ENCODE measurements around the gene COL4A1. TPM values are rescaled to one million over a fixed set of nuclear protein-coding genes. Genes with fewer than 3 reads are reported as not detected.

COL4A1 gene
- total RNA-seq, 1 donor from 2014 or later, result 105 TPM

DNA sequence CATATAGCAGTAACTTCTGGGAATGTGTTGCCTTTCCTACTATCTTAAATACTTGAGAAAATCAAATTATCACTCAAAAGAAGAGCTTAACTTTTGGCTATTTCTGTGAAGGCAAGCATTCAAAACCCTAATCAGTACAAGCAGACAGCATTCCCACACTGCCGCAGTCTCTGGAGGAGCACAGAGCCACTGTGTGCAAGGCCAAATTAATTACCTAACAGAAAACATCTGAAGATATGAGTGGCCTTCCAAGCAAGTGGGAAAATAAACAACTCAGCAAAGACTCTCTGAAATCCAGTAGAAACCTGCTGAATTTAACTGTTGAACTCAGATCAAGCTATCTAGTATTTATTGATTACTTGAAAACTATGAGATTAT is 68.2 kb downstream of the COL4A1 start:
- Histone ChIP-seq H3K4me1 (no peaks in the 10 kb centered on the region), H3F3A (ENCODE audit: low read depth) (no peaks in the 10 kb centered on the region), H2AFZ (replicated peaks) (no peak overlapping the region), H3K27me3 (no peaks in the 10 kb centered on the region), H3K4me2 (no peak overlapping the region), H3K9ac (no peak overlapping the region), H3K27ac (no peak overlapping the region), H3K36me3 (no peaks in the 10 kb centered on the region), H3K9me3 (ENCODE audit: low read depth) (no peaks in the 10 kb centered on the region), H3K4me3 (no peak overlapping the region), H4K20me1 (ENCODE audit: low read depth) (no peaks in the 10 kb centered on the region), H3K79me2 (ENCODE audit: low read depth) (no peaks in the 10 kb centered on the region)
- H3K4me3 Mint-ChIP-seq, result no peak overlapping the region
- no peaks in the 10 kb centered on the region for H3K27me3 Mint-ChIP-seq (ENCODE audit: insufficient read depth, low read depth)
- TF ChIP-seq, protein P1, sequence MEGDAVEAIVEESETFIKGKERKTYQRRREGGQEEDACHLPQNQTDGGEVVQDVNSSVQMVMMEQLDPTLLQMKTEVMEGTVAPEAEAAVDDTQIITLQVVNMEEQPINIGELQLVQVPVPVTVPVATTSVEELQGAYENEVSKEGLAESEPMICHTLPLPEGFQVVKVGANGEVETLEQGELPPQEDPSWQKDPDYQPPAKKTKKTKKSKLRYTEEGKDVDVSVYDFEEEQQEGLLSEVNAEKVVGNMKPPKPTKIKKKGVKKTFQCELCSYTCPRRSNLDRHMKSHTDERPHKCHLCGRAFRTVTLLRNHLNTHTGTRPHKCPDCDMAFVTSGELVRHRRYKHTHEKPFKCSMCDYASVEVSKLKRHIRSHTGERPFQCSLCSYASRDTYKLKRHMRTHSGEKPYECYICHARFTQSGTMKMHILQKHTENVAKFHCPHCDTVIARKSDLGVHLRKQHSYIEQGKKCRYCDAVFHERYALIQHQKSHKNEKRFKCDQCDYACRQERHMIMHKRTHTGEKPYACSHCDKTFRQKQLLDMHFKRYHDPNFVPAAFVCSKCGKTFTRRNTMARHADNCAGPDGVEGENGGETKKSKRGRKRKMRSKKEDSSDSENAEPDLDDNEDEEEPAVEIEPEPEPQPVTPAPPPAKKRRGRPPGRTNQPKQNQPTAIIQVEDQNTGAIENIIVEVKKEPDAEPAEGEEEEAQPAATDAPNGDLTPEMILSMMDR (IDR thresholded peaks at IDR 0.05), result no peak
- TF ChIP-seq EZH2phosphoT487 (IDR thresholded peaks at IDR 0.05), result no peak
- TF ChIP-seq EZH2 (IDR thresholded peaks at IDR 0.05), result no peak
- DNase-seq (ENCODE audit: low spot score), result no peak
- peaks cover 5% of the 10 kb centered on the region for H3K36me3 Mint-ChIP-seq
- peaks cover 2% of the 10 kb centered on the region for H3K4me1 Mint-ChIP-seq
- H3K27ac Mint-ChIP-seq, result no peak overlapping the region
- H3K9me3 Mint-ChIP-seq, result no peaks in the 10 kb centered on the region

DNA sequence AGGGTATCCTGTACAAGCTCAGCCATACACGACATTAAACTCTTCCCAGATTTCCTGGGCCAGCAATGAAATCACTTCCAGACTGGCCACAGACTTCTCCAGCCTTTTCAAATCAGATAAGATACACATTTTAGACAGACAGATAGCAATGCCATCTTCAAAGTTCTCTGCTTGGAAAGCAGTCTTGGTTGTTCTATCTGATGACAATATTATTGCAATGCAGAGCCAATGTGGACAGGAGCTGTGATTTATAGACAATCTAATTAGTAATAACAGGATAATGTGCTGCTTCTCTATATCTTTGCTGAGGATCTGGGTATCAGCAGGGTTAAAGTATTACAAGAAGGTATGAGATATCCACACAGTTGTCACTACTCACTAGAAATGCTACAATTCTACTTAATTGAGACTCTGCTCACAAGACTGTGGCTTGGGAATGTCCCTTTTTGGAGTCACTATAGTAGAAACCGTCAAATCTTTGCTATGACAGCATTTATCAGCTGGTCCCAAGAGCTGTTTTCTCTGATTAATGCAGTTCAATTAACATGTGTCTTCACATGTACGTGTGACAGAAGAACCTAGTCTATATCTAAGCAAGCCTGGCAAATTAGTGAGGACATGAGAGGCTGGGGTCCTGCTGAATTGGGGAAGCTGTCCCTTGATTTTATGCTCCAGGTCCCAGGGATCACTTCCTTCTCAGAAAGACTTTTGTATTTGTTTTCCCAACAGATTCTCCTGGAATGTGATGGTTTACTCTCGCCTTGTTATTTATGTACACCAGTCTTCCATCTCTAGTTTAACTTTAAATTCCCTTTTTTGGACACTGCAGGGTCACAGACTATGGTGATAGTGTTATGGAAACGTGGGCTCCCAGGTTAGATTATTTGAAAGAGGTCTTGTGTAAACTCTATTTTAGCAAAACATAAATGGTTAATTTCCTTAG is 68.8 kb downstream of the COL4A1 start:
- H4K20me1 ChIP-seq (ENCODE audit: low read depth), result no peaks in the 10 kb centered on the region

DNA sequence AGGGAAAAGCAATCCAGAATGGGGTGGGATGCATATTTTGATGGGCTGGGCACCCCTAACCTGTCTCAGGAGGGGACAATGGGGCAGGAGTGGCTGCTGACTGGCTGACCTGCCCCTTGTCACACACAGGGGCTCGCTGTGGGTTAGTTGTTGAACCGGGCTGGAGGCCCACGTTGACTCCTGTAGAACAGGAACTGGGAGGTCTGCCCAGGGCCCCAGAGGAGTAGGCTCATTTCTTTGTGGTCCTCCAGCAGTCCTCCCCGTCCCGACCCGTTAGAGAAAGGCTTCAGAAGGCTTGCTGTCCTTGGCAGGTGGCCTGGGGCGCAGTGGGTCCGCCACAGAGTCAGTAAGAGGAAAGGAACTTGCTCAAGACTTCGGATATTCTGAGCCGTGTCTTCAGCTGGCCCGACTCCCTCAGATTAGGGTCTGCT is 70.1 kb downstream of the COL4A1 start:
- H4K20me1 ChIP-seq (ENCODE audit: low read depth), result no peaks in the 10 kb centered on the region

More for the DNA sequence above, 68.8 kb downstream of the COL4A1 start:
- no peaks in the 10 kb centered on the region for H3K36me3 ChIP-seq
- Mint-ChIP-seq H3K4me1 (peaks cover 2% of the 10 kb centered on the region), H3K27ac (no peak overlapping the region), H3K27me3 (ENCODE audit: insufficient read depth, low read depth) (peaks cover 2% of the 10 kb centered on the region), H3K36me3 (peaks cover 8% of the 10 kb centered on the region), H3K4me3 (no peak overlapping the region), H3K9me3 (no peaks in the 10 kb centered on the region)
- no peaks in the 10 kb centered on the region for H3K4me1 ChIP-seq
- no peak overlapping the region for H3K4me2 ChIP-seq
- no peaks in the 10 kb centered on the region for H3K79me2 ChIP-seq (ENCODE audit: low read depth)
- no peaks in the 10 kb centered on the region for H3K27me3 ChIP-seq
- H3K4me3 ChIP-seq, result no peak overlapping the region
- DNase-seq (ENCODE audit: low spot score), result no peak
- H2AFZ ChIP-seq (replicated peaks), result no peak overlapping the region
- no peaks in the 10 kb centered on the region for H3F3A ChIP-seq (ENCODE audit: low read depth)
- no peak for TF ChIP-seq EZH2phosphoT487 (IDR thresholded peaks at IDR 0.05)
- H3K9ac ChIP-seq, result no peak overlapping the region
- H3K27ac ChIP-seq, result no peak overlapping the region
- H3K9me3 ChIP-seq (ENCODE audit: low read depth), result no peaks in the 10 kb centered on the region

More for the DNA sequence above, 70.1 kb downstream of the COL4A1 start:
- H3K4me3 ChIP-seq, result no peak overlapping the region
- no peaks in the 10 kb centered on the region for H3F3A ChIP-seq (ENCODE audit: low read depth)
- no peak for TF ChIP-seq EZH2 (IDR thresholded peaks at IDR 0.05)
- TF ChIP-seq, protein P1 (IDR thresholded peaks at IDR 0.05), result no peak
- no peak for TF ChIP-seq EZH2phosphoT487 (IDR thresholded peaks at IDR 0.05)
- H3K36me3 ChIP-seq, result no peaks in the 10 kb centered on the region
- no peaks in the 10 kb centered on the region for H3K79me2 ChIP-seq (ENCODE audit: low read depth)
- no peak overlapping the region for H3K9ac ChIP-seq
- no peak overlapping the region for H3K4me2 ChIP-seq
- no peak for DNase-seq (ENCODE audit: low spot score)
- no peak overlapping the region for H3K27ac ChIP-seq
- peaks cover 2% of the 10 kb centered on the region for H3K4me1 Mint-ChIP-seq
- H3K27me3 Mint-ChIP-seq (ENCODE audit: insufficient read depth, low read depth), result peaks cover 4% of the 10 kb centered on the region
- H3K36me3 Mint-ChIP-seq, result peaks cover 6% of the 10 kb centered on the region
- H3K27me3 ChIP-seq, result no peaks in the 10 kb centered on the region
- peaks cover 9% of the 10 kb centered on the region for H3K4me1 ChIP-seq
- no peak overlapping the region for H2AFZ ChIP-seq (replicated peaks)
- H3K27ac Mint-ChIP-seq, result no peak overlapping the region
- H3K4me3 Mint-ChIP-seq, result no peak overlapping the region
- no peaks in the 10 kb centered on the region for H3K9me3 Mint-ChIP-seq
- no peaks in the 10 kb centered on the region for H3K9me3 ChIP-seq (ENCODE audit: low read depth)

All from neural progenitor cell (in vitro differentiated cells).